ENCODE data around the gene GALM. TPM values are rescaled to one million over a fixed set of nuclear protein-coding genes. Genes with fewer than 3 reads are reported as not detected.

The GALM gene
- total and polyA plus RNA-seq, 10 donors: 5.2 to 22.7 (median 7.6) TPM

- H3K27me3 ChIP-seq (replicated peaks in 1 of 7): peaks cover 0 to 26% (median 0%) of the 10 kb centered on the region in 7 donors
- WGBS, 5 donors: 70 to 83% (median 79%) methylated on average over 7 of the region's 7 CpGs
- peaks cover 0 to 35% (median 15%) of the 10 kb centered on the region in 6 donors for H3K4me1 ChIP-seq
- no peak for DNase-seq
- H3K4me3 ChIP-seq: no peak overlapping the region
- H3K36me3 ChIP-seq: no peaks in the 10 kb centered on the region
- no peak overlapping the region for H3K27ac ChIP-seq
- H3K9me3 ChIP-seq: peaks cover 0 to 5% (median 0%) of the 10 kb centered on the region in 8 donors
- intact Hi-C loops (cut with DNase I; ENCODE audit: low total_unique reads): no loop called here
- TF ChIP-seq POLR2AphosphoS5 (IDR thresholded peaks at IDR 0.05) (no peak), POLR2A (IDR thresholded peaks at IDR 0.05) (no peak)
Observed at GRCh38 chr2:38620282-38620977, 45.5 kb upstream of the GALM start.

DNA sequence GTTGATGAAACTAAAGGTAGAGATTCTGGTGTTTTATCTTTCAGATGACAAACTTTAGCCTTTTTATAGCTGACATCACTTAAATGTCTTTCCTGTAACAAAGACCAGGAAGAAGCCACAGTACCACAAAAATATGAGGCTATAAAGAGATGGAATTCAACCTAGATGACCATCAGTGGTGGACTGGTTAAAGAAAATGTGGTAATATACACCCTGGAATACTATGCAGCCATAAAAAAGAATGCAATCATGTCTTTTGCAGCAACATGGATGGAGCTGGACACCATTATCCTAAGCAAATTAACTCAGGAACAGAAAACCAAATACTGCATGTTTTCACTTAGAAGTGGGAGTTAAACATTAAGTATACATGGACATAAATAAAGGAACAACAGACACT is 44.9 kb upstream of the GALM start:
- intact Hi-C loops (cut with DNase I; ENCODE audit: low total_unique reads): no loop called here
- no peak for TF ChIP-seq POLR2A (IDR thresholded peaks at IDR 0.05)
- TF ChIP-seq CTCF (IDR thresholded peaks at IDR 0.05 in 8 of 11, conservative IDR thresholded peaks at IDR 0.05 in 3 of 11): no peak
- no peak for TF ChIP-seq POLR2AphosphoS5 (IDR thresholded peaks at IDR 0.05)
- Histone ChIP-seq H3K9me3 (peaks cover 0 to 5% (median 0%) of the 10 kb centered on the region in 8 donors), H3K27ac (no peak overlapping the region), H3K27me3 (replicated peaks in 1 of 7) (peaks cover 0 to 28% (median 0%) of the 10 kb centered on the region in 7 donors), H3K4me1 (peaks cover 0 to 35% (median 15%) of the 10 kb centered on the region in 6 donors), H3K4me3 (no peak overlapping the region), H3K36me3 (no peaks in the 10 kb centered on the region)
- DNase-seq: no peak

GRCh38 chr2:38622210-38622609 is 43.7 kb upstream of the GALM start:
- no peak for TF ChIP-seq CTCF (IDR thresholded peaks at IDR 0.05 in 8 of 11, conservative IDR thresholded peaks at IDR 0.05 in 3 of 11)
- TF ChIP-seq POLR2AphosphoS5 (IDR thresholded peaks at IDR 0.05): no peak
- no peak for TF ChIP-seq POLR2A (IDR thresholded peaks at IDR 0.05)
- no peak for DNase-seq
- intact Hi-C loops (cut with DNase I; ENCODE audit: low total_unique reads): no loop called here

DNA sequence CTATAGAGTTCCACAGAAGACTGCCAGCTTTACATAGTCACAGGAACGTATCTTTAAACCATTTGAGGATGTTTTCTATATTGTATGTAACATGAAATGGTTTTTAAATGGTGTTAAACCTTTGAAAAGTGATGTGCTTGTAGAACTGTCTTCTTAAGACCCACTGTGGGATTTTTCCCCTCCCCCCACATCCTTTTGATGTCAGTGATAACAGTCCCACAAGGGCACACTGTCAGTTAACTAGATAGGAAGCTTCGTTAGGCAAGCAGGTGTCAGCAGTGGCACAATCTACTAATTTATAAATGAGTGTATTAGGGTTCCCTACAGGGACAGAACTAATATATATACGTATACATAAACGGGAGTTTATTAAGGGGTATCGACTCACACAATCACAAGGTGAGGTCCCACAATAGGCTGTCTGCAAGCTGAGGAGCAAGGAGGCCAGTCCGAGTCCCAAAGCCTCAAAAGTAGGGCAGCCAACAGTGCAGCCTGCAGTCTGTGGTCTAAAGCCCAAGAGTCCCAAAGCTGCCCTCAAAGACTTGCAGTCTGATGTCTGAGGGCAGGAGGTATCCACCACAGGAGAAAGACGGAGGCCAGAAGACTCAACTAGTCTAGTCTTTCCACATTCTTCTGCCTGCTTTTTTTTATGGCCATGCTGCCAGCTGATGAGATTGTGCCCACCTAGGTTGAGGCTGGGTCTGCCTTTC is 39.4 kb upstream of the GALM start:
- TF ChIP-seq POLR2A (IDR thresholded peaks at IDR 0.05) (no peak), POLR2AphosphoS5 (IDR thresholded peaks at IDR 0.05) (no peak), CTCF (IDR thresholded peaks at IDR 0.05 in 8 of 11, conservative IDR thresholded peaks at IDR 0.05 in 3 of 11) (no peak)
- H3K36me3 ChIP-seq: no peaks in the 10 kb centered on the region
- peaks cover 0 to 26% (median 9%) of the 10 kb centered on the region in 6 donors for H3K4me1 ChIP-seq
- no peak overlapping the region for H3K4me3 ChIP-seq
- no peak overlapping the region for H3K27ac ChIP-seq
- peaks cover 0 to 31% (median 0%) of the 10 kb centered on the region in 7 donors for H3K27me3 ChIP-seq (replicated peaks in 1 of 7)
- DNase-seq: no peak
- WGBS, 5 donors: 65 to 77% (median 67%) methylated on average over 7 of the region's 7 CpGs
- intact Hi-C loops (cut with DNase I; ENCODE audit: low total_unique reads): no loop called here
- peaks cover 0 to 8% (median 2%) of the 10 kb centered on the region in 8 donors for H3K9me3 ChIP-seq

More at GRCh38 chr2:38622210-38622609, 43.7 kb upstream of the GALM start:
- H3K9me3 ChIP-seq: peaks cover 0 to 5% (median 0%) of the 10 kb centered on the region in 8 donors
- peaks cover 0 to 31% (median 0%) of the 10 kb centered on the region in 7 donors for H3K27me3 ChIP-seq (replicated peaks in 1 of 7)
- H3K4me1 ChIP-seq: peaks cover 0 to 43% (median 15%) of the 10 kb centered on the region in 6 donors
- WGBS, 5 donors: 37 to 56% (median 45%) methylated on average over 3 of the region's 3 CpGs
- H3K27ac ChIP-seq: peak overlapping the region in 1 of 8 donors; percentile 14
- no peak overlapping the region for H3K4me3 ChIP-seq
- no peaks in the 10 kb centered on the region for H3K36me3 ChIP-seq

Measured in spleen (tissue), 11 donors.